Measurements from ENCODE around the gene PCNT. TPM values are rescaled to one million over a fixed set of nuclear protein-coding genes. Genes with fewer than 3 reads are reported as not detected.

Gene PCNT
- total and polyA plus RNA-seq, 4 experiments from 2014 or later: 2.0 to 52.1 (median 36.1) TPM

DNA sequence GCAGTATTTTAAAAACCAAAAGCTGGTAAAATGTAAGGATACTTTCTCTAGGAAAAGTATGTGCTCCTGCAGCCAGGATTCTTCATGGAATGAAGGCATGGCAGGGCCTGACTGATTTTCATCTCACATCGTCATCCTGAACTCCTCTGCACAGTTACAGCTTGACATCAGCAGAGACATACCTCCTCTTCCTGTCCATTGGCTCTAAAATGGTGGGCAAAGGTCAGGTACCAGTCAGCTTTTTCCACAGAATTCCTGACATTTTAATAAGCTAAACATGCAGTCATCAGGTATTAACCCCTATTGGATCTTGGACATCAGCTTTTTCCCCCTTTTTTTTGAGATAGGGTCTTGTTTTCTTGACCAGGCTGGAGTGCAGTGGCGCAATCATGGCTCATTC, 5.8 kb downstream of the PCNT start:
- intact Hi-C loops (cut with micrococcal nuclease): loop anchor here (10.0 kb wide), 1 partner anchor 355 kb away; no protein-coding TSS in a partner anchor
- DNase-seq: no peak
- H3K27me3 Mint-ChIP-seq: no peaks in the 10 kb centered on the region
- no peak overlapping the region for H3K27ac ChIP-seq (ENCODE audit: low read depth, low read length)
- peaks cover 7% of the 10 kb centered on the region for H3K4me1 ChIP-seq (ENCODE audit: insufficient read depth, low read length)
- peaks cover 6% of the 10 kb centered on the region for H3K36me3 ChIP-seq (ENCODE audit: insufficient read depth, low read length)
- H3K9me3 Mint-ChIP-seq: no peaks in the 10 kb centered on the region
- H3K4me3 Mint-ChIP-seq: no peak overlapping the region
- no peaks in the 10 kb centered on the region for H3K27me3 ChIP-seq (ENCODE audit: insufficient read depth, low read length)
- ChIA-PET CTCF (ENCODE audit: partially characterized antibody) (interaction anchor here (1.4 kb wide), 1 partner anchor 186 kb away, joined by 4 read pairs; no protein-coding TSS in a partner anchor), POLR2A (ENCODE audit: partially characterized antibody) (no interaction called here)
- peaks cover 6 to 17% (median 15%) of the 10 kb centered on the region in 4 donors for H3K4me1 Mint-ChIP-seq
- H3K36me3 Mint-ChIP-seq: peaks cover 20 to 28% of the 10 kb centered on the region in 2 donors
- no peaks in the 10 kb centered on the region for H3K9me3 ChIP-seq (ENCODE audit: control insufficient read depth in 1 of 2, low read length in 2 of 2)
- H3K27ac Mint-ChIP-seq: no peak overlapping the region
- H3K4me3 ChIP-seq (ENCODE audit: low read length in 2 of 2): no peak overlapping the region

DNA sequence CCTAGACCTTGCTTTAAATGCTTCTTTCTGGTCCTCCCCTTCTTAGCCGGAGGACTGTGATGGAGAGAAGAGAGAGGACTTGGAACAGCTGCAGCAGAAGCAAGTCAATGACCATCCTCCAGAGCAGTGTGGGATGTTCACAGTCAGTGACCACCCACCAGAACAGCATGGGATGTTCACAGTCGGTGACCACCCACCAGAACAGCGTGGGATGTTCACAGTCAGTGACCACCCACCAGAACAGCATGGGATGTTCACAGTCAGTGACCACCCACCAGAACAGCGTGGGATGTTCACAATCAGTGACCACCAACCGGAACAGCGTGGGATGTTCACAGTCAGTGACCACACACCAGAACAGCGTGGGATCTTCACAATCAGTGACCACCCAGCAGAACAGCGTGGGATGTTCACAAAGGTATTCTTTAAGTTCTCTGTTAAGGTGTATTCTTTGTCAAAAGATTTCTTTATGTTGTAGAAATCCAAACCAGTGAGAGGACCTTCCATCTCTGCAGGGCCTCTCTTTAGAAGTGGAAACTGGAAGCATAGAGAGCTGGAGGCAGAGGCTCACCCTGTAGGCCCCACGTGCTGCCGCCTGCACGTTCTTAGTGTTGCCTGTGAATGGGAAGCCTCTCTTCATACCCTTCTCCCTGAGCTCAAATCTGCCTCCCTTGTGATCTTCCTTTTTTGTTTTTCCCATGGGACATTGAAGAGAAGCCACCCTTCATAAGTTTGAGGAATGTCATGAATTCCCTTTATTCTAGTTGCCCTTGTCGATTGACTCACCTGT, 10.6 kb downstream of the PCNT start:
- ChIA-PET POLR2A (ENCODE audit: partially characterized antibody) (interaction anchor here (0.6 kb wide), 1 partner anchor 31 kb away, joined by 3 read pairs; no protein-coding TSS in a partner anchor), CTCF (ENCODE audit: partially characterized antibody) (no interaction called here)
- Mint-ChIP-seq H3K36me3 (peaks cover 31 to 48% of the 10 kb centered on the region in 2 donors), H3K4me1 (peaks cover 2 to 10% (median 6%) of the 10 kb centered on the region in 4 donors), H3K9me3 (no peaks in the 10 kb centered on the region), H3K27me3 (no peaks in the 10 kb centered on the region), H3K4me3 (no peak overlapping the region), H3K27ac (peak overlapping the region in 2 of 7 donors; percentile 12 to 53)
- Histone ChIP-seq H3K4me3 (ENCODE audit: low read length in 2 of 2) (no peak overlapping the region), H3K9me3 (ENCODE audit: control insufficient read depth in 1 of 2, low read length in 2 of 2) (no peaks in the 10 kb centered on the region), H3K27ac (ENCODE audit: low read depth, low read length) (no peak overlapping the region), H3K4me1 (ENCODE audit: insufficient read depth, low read length) (no peaks in the 10 kb centered on the region), H3K36me3 (ENCODE audit: insufficient read depth, low read length) (peaks cover 11% of the 10 kb centered on the region), H3K27me3 (ENCODE audit: insufficient read depth, low read length) (no peaks in the 10 kb centered on the region)
- DNase-seq: no peak
- intact Hi-C loops (cut with micrococcal nuclease): no loop called here

GRCh38 chr21:46336603-46337002, 12.6 kb downstream of the PCNT start:
- H3K4me3 Mint-ChIP-seq: no peak overlapping the region
- Histone ChIP-seq H3K9me3 (ENCODE audit: control insufficient read depth in 1 of 2, low read length in 2 of 2) (no peaks in the 10 kb centered on the region), H3K36me3 (ENCODE audit: insufficient read depth, low read length) (peaks cover 11% of the 10 kb centered on the region), H3K4me1 (ENCODE audit: insufficient read depth, low read length) (no peaks in the 10 kb centered on the region), H3K4me3 (ENCODE audit: low read length in 2 of 2) (no peak overlapping the region), H3K27me3 (ENCODE audit: insufficient read depth, low read length) (no peaks in the 10 kb centered on the region), H3K27ac (ENCODE audit: low read depth, low read length) (no peak overlapping the region)
- ChIA-PET POLR2A (ENCODE audit: partially characterized antibody) (no interaction called here), CTCF (ENCODE audit: partially characterized antibody) (no interaction called here)
- H3K27me3 Mint-ChIP-seq: no peaks in the 10 kb centered on the region
- H3K27ac Mint-ChIP-seq: no peak overlapping the region
- no peaks in the 10 kb centered on the region for H3K9me3 Mint-ChIP-seq
- DNase-seq: no peak
- peaks cover 3 to 12% (median 7%) of the 10 kb centered on the region in 4 donors for H3K4me1 Mint-ChIP-seq
- intact Hi-C loops (cut with micrococcal nuclease): no loop called here
- H3K36me3 Mint-ChIP-seq: peaks cover 36 to 53% of the 10 kb centered on the region in 2 donors

DNA sequence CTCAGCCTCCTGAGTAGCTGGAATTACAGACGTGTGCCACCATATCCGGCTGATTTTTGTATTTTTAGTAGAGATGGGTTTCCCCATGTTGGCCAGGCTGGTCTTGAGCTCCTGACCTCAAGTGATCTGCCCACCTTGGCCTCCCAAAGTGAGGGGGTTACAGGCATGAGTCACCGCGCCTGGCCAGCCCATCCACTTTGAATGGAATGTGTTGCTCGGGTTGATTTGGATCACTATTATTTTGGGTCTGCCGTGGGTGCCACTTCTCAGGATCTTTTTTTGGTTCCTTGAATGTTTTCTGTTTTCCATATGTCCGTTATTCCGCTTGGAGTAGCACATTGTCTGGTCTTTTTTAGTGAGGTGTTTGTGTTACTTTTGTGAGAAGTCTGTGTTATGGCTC, 17.0 kb downstream of the PCNT start:
- Histone ChIP-seq H3K4me1 (ENCODE audit: insufficient read depth, low read length) (no peaks in the 10 kb centered on the region), H3K4me3 (ENCODE audit: low read length in 2 of 2) (no peak overlapping the region), H3K27me3 (ENCODE audit: insufficient read depth, low read length) (no peaks in the 10 kb centered on the region), H3K9me3 (ENCODE audit: control insufficient read depth in 1 of 2, low read length in 2 of 2) (no peaks in the 10 kb centered on the region), H3K36me3 (ENCODE audit: insufficient read depth, low read length) (peaks cover 6% of the 10 kb centered on the region), H3K27ac (ENCODE audit: low read depth, low read length) (no peak overlapping the region)
- ChIA-PET CTCF (ENCODE audit: partially characterized antibody) (no interaction called here), POLR2A (ENCODE audit: partially characterized antibody) (no interaction called here)
- DNase-seq: no peak
- Mint-ChIP-seq H3K27me3 (no peaks in the 10 kb centered on the region), H3K9me3 (peaks cover 0 to 2% (median 0%) of the 10 kb centered on the region in 8 donors), H3K4me3 (no peak overlapping the region), H3K27ac (peak overlapping the region in 1 of 7 donors; percentile 75), H3K36me3 (peaks cover 35 to 57% of the 10 kb centered on the region in 2 donors), H3K4me1 (peaks cover 13 to 23% (median 16%) of the 10 kb centered on the region in 4 donors)
- intact Hi-C loops (cut with micrococcal nuclease): no loop called here

DNA sequence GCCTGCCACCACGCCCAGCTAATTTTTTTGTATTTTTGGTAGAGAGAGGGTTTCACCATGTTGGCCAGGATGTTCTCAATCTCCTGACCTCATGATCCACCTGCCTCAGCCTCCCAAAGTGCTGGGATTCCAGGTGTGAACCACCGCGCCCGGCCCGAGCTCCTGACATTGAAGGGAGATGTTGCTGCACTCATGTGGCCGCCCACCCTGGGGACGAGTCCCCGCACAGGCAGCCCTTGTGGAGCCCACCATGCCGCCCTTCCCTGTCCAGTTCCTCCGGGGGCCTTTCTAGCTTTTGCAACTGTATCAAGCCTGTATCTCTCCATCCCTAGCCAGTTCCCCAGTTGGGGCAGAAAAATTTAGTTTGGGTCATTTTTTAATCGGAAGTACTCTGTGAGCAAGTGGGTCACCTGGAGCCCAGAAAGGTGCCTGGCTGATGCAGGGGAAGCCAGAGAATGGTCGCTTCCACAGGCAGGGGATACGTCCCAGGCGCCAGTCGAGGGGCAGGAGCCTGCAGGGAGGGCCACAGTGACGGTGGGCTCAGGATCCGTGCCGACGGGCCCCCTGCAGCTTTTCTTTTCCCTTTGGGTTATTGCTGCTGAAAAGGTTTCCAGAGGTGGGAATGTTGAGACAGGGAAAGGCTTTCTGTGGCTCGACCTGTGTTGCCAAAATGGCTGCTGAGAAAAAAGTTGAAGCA, 20.4 kb downstream of the PCNT start:
- CTCF ChIA-PET (ENCODE audit: partially characterized antibody): interaction anchor here (0.7 kb wide), 1 partner anchor 201 kb away, joined by 3 read pairs; no protein-coding TSS in a partner anchor

DNA sequence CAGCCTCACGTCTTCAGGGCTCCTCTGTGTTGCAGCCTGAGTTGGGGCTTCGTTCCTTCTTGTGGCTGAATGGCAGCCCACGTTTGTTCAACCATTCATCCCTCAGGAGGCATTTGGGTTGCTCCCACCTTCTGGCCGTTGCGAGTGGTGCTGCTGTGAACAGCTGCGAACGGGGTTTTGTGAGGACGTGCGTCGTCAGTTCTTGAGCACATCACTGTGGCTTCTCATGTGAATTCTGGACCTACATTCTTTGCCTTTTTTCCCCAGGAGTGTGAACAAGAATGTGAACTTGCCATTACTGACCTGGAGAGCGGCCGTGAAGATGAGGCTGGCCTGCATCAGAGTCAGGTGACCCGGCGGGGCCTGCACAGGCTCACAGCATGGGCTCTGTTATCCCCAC, 21.9 kb downstream of the PCNT start:
- H3K27me3 Mint-ChIP-seq: no peaks in the 10 kb centered on the region
- peaks cover 0 to 2% (median 0%) of the 10 kb centered on the region in 8 donors for H3K9me3 Mint-ChIP-seq
- no peak overlapping the region for H3K4me3 ChIP-seq (ENCODE audit: low read length in 2 of 2)
- peaks cover 7 to 22% (median 14%) of the 10 kb centered on the region in 4 donors for H3K4me1 Mint-ChIP-seq
- H3K9me3 ChIP-seq (ENCODE audit: control insufficient read depth in 1 of 2, low read length in 2 of 2): no peaks in the 10 kb centered on the region
- H3K36me3 Mint-ChIP-seq: peaks cover 44 to 55% of the 10 kb centered on the region in 2 donors
- peaks cover 37% of the 10 kb centered on the region for H3K36me3 ChIP-seq (ENCODE audit: insufficient read depth, low read length)
- no peak overlapping the region for H3K27ac Mint-ChIP-seq
- CTCF ChIA-PET (ENCODE audit: partially characterized antibody): no interaction called here
- no peak overlapping the region for H3K4me3 Mint-ChIP-seq
- DNase-seq: no peak
- intact Hi-C loops (cut with micrococcal nuclease): no loop called here
- H3K27me3 ChIP-seq (ENCODE audit: insufficient read depth, low read length): no peaks in the 10 kb centered on the region
- POLR2A ChIA-PET (ENCODE audit: partially characterized antibody): no interaction called here
- H3K4me1 ChIP-seq (ENCODE audit: insufficient read depth, low read length): no peaks in the 10 kb centered on the region
- H3K27ac ChIP-seq (ENCODE audit: low read depth, low read length): no peak overlapping the region

More for the DNA sequence above, 20.4 kb downstream of the PCNT start:
- H3K27me3 Mint-ChIP-seq: no peaks in the 10 kb centered on the region
- POLR2A ChIA-PET (ENCODE audit: partially characterized antibody): no interaction called here
- no peaks in the 10 kb centered on the region for H3K27me3 ChIP-seq (ENCODE audit: insufficient read depth, low read length)
- H3K36me3 ChIP-seq (ENCODE audit: insufficient read depth, low read length): peaks cover 25% of the 10 kb centered on the region
- intact Hi-C loops (cut with micrococcal nuclease): no loop called here
- H3K4me1 ChIP-seq (ENCODE audit: insufficient read depth, low read length): no peaks in the 10 kb centered on the region
- no peak overlapping the region for H3K27ac ChIP-seq (ENCODE audit: low read depth, low read length)
- no peak overlapping the region for H3K4me3 Mint-ChIP-seq
- peaks cover 0 to 2% (median 0%) of the 10 kb centered on the region in 8 donors for H3K9me3 Mint-ChIP-seq
- H3K36me3 Mint-ChIP-seq: peaks cover 46 to 54% of the 10 kb centered on the region in 2 donors
- H3K4me1 Mint-ChIP-seq: peaks cover 10 to 25% (median 17%) of the 10 kb centered on the region in 4 donors
- no peak overlapping the region for H3K27ac Mint-ChIP-seq
- H3K9me3 ChIP-seq (ENCODE audit: control insufficient read depth in 1 of 2, low read length in 2 of 2): no peaks in the 10 kb centered on the region
- no peak for DNase-seq
- H3K4me3 ChIP-seq (ENCODE audit: low read length in 2 of 2): no peak overlapping the region
